RPMI8226 (cell line): ENCODE measurements around the gene MMP28.
"Not testable (repeated sequence)": the region's sequence is repeated elsewhere in the genome, so short reads cannot be mapped to it uniquely, and the experiment has no call there.

Source experiments
- DNase-seq: peaks from one replicate; pipeline ENCODE4 v3.0.0-alpha.2; 2015

Gene MMP28

DNA sequence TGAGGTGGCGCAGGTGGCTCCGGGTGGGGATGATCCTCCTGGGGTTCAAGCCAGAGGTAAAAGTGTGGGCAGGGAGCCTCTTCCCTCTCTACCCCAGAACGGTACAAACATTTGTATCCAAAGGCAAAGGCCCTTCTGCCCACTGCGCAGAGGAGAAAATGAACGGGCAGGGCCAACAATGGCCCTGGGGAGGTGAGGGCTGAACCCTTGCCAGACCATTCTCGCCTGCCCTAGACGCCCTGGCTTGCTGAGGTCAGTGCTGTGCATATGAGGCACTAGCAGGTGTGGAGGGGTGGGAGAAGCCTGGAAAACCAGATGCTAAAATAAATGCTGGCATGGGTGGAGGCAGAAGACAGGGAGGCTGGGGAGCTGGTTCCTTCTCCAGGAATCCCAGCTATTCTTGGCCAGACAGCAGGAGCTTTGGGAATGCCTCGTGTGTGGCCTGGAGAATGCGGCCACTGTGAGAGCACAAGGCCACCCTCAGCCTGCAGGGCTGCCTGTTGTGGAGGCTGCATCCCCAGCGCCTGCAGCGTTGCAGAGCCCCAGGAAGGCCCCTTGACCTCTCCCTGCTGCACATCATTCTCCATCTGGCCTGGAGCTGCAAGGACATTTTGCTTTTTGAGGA, 30.2 kb downstream of the MMP28 start:
- DNase-seq: no peak

DNA sequence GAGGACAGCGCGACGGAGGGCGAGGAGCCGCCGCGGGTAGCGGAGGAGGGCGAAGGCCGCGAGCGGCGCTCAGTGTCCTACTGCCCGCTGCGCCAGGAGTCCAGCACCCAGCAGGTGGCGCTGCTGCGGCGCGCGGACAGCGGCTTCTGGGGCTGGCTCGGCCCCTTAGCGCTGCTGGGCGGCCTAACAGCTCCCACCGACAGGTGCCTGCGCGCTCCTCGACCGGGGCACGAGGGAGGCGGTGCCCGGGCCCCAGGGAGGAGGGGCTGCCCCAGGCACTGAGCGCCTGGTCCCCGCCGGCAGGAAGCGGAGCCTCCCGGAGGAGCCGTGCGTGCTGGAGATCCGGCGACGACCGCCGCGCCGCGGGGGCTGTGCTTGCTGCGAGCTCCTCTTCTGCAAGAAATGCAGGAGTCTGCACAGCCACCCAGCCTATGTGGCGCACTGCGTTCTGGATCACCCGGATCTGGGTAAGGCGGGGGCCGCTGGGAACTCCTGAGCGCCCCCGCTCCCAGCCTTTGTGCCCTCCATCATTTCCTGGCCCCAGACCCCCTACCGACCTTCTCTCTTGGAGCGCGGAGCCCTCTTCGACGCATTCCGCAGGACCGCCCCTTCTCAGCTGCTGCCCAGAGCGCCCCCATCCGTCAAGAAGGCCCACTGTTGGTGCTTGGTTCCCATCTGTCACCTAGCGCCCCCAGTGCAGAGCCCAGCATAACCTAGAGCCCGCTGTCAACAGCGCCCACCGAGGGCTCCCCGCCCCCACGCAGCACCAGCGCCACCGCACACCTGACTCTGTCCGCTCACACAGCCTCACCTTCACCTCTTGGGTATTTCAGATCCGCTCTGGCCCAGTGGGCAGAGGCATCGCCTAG, 31.1 kb downstream of the MMP28 start:
- peak; percentile 95 for DNase-seq

DNA sequence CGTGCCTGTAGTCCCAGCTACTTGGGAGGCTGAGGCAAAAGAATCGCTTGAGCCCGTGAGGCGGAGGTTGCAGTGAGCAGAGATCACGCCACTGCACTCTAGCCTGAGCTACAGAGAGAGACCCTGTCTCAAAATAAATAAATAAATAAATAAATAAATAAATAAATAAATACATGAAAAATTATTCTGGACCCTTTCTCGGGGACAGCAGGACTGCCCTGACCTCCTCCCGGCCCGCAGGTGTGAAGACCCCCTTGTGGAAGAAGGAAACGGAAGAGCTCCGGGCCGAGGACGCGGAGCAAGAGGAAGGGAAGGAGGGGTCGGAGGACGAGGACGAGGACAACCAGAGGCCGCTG, 31.7 kb downstream of the MMP28 start:
- no peak for DNase-seq

DNA sequence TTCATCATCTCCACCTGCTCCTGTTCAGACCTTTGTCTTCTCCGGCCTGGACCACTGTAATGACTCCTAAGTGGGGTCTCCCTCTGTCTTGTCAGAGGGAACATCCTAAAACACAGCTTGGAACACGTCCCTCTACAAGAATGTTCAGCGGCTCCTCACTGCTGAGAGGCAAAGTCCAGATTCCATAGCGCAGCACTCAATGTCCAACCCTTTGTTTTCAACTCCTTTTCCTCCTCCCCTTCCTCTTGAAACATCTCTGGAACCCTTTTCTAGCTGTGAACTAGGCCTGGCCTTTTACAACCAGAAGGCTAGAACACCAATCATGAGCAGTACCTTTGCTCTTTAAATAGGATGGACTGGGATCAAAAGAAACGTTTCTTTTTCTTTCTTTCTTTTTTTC, 33.8 kb downstream of the MMP28 start:
- no peak for DNase-seq

DNA sequence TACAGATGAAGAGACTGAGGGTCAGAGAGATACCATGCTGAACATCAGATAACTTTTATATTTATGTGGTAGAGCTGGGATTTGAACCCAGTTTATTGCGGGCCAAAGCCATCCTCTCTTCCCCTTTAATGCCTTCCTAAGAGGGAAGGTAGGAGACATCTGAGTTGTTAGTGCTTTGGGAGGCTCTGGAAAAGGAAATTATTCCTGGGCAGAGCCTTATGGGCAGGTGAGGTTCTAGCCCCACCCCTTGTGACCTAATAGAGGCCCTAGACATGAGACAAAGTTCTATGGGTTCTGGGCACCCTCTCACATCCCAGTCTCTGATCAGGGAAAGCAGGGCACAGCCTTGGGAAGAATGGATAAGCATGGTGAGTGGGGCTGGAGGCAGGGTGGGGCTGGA, 34.9 kb downstream of the MMP28 start, which contains the start of gene C17orf50:
Gene C17orf50 (plus strand): TSS at position 301 of the 400 bp plus-strand sequence. CDS start 55 bp downstream, at position 356.
- DNase-seq: no peak

DNA sequence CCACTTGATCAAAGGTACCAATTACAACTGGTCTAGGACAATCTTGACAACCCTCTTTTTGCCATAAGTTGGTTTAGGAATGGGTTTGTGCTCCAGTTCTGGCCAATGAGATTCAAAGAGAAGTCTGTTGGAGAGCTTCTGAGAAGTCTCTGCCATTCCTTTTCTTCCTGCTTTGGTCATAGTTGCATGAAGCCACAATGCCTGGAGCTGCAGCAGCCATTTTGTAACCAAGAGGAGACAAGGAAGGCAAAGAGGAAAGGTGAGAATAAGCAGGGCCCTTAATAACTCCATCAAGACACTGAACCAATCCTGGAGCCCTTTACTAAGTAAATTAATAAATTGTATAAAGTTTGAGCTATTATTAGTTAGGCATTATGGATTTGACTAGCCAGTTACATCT, 38.2 kb downstream of the MMP28 start:
- no peak for DNase-seq

DNA sequence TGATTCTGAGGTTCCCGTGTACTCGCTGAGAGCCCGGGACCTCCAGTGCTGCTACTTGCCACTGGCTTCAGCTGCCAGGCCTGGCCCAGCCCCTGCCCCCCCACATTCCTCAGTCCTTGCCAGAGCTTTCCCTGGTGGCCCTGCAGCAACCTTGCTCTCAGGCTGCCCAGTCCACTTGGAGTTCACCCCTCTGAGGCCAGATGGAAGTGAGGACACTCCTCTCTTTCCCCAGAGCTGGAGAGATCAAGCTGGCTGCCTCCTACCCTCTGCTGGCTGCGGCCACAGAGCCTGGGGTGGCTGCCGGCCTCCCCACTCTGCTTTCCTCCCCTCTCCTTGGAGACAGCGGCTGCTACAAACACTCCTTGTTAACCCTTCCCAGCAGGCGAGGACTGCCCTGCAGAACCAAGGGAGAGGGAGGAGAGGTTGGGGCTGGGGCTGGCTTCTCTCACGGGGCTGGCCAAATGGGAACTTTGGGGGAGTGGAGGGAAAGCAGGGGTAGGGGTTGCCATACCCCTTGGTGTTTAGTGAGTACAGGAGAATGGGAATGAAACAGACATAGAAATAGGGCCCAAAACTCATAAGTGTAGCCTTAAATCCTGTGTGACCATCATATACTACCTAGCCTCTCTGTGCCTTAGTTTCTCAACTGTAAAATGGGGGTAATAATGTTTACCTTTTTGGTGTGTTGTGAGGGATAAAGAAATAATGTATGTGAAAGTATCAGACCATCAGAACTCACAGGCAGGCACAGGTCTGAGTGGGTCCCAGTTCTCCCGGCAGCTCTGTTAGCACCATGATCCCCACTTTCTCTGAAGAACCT, 42.3 kb downstream of the MMP28 start, which contains the start of gene GAS2L2:
Gene GAS2L2 (minus strand): TSS at position 295 of the 820 bp plus-strand sequence. CDS start 389 bp downstream, outside the sequence.
- no peak for DNase-seq

DNA sequence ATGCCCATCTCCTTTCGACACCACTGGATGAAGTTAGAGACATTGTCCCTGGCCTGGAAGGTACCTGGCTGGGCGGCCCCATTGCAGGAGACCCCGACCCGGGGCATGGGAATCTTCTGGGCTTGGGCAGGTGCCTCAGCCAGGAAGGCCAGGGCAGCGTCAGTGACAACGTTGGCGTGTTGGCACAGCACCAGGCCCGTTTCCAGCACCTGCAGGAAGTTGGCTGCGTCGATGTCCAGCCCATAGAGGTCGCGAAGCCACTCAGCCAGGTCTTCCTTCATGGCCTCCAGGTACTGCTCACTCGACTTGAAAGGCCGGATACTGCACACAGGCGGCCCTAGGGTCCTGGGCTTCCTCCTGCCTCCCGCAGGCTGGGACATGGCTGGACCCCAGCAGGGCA, 43.0 kb downstream of the MMP28 start:
- peak; percentile 61 for DNase-seq

DNA sequence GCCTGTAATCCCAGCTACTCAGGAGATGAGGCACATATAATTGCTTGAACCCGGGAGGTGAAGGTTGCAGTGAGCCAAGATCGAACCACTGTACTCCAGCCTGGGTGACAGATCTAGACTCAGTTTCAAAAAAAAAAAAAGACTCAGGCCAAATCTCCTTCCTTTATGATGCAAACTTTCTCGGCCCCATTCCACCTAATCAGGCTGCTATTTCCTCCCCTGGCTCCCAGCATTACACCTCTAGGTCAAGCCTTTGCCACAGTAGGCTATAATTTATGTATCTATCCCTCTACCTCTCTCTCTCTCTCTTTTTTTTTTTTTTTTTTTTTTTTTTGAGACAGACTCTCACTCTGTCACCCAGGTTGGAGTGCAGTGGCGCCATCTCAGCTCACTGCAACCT, 43.9 kb downstream of the MMP28 start:
- not testable (repeated sequence) for DNase-seq

DNA sequence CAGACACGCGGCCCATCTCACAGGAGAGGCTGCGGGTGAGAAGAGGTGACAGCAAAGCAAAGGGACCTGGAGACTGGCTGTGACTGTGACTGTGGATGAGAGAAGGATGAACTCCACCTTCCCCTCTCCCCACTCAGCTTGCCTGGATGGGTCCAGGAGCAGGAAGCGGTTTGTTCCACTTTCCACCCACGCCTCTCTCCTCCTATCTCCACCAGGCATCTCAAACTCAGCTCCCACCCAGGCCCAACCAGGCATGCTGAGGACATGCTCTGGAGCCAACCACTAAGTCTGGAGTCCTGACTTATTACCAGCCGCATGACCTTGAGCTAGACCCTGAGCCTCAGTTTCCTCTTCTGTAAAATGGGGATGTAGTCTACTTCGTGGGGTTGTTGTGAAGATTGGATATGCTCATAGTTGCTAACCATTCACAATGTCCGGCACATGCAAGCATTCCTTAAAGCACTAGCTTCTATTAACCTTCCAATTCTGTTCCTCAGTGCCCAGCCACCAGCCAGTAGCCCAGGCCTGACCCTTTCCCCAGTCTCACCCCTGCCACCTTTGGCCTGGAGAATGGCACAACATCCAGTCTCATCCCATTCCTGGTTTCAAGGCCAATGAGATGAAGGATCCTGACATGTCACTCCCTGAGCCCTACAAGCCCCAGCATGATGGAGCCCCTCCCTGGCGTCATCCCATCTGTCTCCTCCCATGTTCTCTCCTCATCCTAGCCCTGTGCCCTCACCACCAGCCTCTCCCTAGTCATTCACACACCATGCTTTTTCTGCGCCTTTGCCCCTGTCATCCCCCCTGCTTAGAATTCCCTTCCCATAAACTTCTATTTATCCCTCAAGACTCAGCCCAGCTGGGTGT, 44.7 kb downstream of the MMP28 start:
- no peak for DNase-seq

DNA sequence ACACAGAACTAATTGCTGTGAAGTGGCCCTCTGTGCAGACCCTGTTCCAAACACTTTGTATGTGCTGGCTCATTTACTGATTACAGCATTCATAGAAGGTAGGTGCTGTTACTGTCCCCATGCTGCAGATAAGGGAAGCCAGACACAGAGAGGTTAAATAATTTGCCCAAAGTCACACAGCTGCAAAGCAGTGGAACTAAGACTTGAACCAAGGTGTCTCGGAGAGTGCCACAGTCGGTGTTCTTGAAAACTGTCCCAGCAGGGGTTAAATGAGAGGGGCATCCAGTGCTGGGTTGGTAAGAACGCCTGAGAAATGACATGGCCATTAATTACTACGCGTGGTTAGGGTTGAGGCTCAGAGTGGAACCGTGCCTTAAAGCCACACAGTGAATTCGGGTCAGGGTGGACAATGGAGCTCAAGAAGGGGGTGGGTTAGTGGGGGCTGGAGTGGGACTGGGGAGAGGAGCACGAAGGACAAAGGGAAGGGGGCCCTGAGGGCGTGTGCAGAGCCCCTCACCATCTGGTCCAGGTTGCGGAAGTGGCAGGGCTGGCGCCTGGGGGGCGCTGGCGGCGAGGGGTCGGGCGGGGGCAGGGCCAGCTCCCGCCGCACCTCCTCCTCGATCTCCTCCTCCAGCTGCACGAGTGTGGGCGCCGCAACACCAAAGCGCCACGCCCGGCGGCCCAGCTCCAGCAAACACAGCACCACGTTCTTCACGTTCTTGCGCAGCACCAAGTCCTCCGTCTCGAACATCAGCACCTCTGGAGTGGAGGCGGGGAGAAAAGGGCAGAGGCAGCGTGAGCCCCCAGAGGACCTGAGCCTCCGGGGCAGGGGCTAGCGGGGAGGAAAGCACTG, 45.7 kb downstream of the MMP28 start:
- peak; percentile 32 for DNase-seq

DNA sequence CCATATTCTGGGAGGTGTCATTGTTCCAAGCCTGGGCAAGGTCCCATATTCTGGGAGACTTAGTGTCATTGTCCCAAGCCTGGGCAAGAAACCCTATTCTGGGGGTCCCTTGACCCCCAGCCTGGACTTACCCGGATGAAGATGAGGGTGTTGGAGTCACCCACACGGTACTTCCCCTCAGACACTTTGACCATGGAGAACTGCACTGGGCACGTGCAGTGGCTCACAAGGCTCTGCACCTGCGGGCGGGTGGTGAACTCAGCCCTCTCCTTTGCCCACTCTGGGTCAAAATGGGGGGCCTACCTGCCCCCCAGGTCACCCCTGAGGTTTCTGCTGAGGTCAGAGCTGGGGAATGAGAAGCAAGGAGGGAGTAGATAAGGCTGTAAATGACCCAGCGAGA, 46.5 kb downstream of the MMP28 start:
- DNase-seq: no peak

DNA sequence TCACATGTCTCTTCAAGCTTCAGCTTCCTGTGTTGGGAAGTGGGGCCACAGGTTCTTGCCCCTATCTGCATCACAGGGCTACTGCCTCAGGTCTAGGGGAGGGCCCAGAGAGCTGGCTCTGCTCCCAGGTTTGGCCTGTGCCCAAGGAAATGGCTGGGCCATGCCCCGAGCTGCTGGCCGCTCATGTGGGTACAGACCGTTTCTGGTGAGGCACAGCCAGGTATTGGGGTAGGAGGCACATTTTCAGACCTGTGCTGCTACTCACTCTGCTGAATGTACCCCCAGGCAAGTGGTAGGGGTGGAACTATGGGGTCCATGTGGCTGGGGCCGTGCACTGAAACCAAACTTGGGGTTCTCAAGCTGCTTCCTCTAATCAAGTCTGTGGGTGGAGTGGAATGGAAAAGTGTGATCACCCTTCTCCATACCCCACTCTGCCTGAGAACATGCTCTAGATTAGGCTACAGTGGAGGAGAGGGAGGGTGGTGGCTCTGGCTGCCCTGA, 47.0 kb downstream of the MMP28 start:
- peak; percentile 85 for DNase-seq

DNA sequence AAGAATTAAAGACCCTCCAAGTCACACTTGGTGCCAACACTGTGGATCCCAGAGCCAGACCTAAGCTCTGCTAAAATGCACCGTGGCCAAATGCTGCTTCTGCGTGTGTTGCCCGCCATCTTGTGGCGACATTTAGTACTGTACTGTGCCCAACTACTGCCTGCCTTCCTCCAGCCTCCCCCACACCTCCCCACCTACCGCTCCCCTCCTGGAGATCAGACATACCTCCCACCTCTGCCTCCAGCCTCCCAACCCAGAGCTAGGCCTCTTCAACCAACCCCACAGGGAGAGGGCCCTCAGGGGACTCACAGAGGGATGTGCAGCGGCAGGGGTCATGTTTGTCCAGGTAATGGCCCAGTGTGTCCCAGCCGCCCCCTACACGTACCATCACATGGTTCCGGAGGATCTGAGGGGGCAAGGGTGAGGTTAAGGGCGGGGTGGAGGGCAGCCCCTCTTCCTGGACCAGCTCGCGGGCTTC, 47.9 kb downstream of the MMP28 start:
- DNase-seq: peak; percentile 83

DNA sequence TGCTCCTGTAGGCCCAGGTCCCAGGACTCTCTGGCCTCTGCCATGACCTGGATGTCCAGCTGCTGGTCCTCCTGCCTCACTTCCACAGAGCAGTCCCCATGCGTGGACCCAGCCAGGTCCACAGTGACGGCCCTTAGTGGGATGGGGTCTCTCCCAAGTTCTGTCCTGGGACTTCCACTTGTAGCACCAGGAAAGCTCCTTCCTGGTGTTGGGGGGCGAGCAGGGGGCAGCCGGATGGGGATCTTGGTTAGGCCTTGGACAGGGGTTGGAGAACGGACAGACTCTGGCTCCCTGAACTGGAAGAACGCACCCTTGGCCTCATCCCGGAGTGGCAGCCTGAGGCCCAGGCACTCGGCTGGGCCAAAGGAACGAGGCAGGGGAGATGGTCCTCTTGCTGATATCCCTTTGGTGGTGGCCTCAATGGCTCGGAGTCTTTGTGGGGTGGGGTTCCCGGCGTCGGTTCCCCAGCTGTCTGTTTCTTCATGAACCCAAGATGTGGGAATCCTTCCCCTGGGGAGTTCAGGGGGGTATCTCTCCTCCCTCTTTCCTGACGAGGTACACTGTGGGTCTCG, 49.6 kb downstream of the MMP28 start:
- DNase-seq: no peak

DNA sequence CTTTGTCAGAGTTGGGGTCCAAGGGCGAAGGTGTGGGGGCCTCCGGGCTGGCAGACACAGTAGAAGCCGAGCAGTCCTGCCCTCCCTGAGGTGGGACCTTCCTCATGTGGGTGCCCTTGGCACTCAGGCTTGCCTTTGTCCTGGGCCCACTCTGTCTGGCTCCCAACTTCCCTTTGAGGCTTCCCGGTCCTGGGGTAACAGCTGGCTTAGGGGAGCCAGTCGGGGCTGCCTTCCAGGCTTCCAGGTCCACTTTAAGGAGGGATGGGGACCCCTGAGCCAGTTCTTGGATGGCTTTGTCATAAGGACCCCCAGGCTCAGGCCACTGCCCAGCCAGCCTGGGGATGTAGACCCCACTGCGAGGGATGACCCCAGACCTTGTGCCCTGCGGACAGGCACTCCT, 50.2 kb downstream of the MMP28 start:
- DNase-seq: no peak

DNA sequence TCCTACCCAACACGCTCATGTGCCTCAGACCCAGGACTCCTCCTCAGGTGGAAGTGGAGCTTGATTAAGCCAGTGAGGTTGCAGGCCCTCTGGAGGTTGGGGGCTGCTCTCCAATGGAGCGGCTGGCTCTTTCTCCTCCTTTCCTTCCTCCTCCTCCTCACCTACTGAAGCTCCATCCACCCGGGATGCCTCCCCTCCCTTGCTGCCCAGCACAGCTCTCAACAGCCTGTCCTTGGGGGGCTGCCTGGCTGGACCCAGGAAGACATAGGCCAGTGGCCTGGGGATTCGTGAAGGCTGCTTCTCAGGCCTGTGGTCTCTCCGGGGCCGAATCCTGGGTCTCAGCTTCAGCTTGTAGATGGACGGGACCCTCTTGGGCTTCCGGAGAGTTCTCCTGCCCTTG, 50.6 kb downstream of the MMP28 start:
- no peak for DNase-seq

DNA sequence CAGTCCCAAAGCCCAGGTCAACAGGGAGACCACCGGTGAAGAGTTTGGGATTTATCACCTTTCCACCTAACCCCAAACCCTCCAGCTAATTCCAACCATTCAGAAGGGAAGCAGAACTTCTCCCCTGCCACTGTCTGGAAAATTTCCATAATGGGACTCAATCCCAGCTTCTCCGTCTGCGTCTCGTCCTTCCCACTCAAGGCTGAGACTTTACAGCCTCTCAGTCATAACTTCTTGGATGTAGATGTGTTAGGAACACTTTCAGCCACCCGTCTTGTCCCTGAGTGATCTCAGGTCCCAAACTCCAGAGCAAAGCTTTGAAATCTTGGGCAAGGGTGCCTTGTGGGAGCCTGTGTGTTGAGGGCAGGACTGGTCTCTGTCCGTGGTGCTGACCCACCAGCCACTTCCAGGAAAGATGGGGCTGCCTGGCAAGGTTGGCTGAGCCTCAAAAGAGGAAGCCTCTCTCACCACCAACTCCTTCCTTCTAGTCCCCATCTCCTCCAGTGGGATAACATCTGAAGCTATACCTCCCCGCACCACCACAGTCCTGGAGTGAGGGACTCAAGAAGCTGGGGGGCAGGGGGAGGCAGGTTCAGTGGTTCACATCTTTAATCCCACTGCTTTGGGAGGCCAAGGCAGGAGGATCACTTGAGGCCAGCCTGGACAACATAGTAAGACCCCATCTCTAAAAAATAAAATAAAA, 51.7 kb downstream of the MMP28 start:
- DNase-seq: peak; percentile 57

DNA sequence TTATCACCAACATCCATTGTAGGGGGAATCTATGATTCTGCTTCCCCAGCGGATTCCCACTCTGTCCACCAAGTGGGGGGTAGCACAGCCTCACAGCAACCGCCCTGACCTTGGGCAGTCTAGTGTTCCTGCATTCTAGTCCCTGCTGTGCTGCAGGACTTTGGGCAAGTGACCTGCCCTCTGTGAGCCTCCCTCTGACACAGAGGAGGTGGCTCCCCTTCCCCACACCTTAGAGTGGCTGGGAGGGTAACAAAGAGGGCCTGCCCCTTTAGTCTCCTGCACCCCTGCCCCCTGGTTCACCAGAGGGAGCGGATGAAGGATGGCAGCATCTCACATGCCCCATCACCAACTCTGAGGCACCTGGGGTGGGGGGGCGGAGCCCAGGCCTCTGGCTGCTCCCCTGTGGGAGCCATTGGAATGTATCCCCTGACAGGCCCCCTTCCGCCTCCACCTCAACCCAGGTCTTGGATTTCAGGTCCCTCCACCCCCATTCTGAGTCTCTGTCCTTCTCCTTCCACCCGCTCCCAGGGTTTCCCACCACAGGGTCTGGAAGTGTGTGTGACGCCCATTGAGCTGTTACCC, 52.5 kb downstream of the MMP28 start:
- DNase-seq: no peak

DNA sequence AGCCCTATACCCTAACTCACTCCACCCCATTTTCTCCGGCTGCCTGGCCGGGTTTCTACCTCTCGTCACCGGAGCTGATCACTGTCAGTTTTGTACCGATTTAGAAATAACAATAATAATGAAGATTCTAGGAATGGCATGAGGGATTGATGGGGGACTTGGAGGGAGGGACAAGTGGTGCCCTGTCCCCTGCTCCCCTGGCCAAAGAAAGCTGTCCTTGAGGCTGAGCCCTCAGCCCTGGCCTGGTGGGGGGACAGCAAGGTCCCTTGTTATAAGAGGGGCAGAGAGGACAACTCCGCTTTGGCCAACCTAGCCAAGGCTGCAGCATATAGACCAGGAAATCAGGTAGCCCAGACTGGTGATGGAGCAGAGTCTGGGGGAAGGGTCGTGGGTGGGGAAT, 52.9 kb downstream of the MMP28 start:
- no peak for DNase-seq
